GM12875 (cell line): Measurements from ENCODE around the gene ZBTB7C.

Source experiments
- H3K4me3 ChIP-seq: one replicate; pipeline ENCODE4 v1.5.1; 2011; ENCODE audit warnings: low read depth, low read length, control low read depth
- CTCF ChIP-seq: IDR thresholded peaks from 2 replicates; pipeline ENCODE4 v1.5.1; 2011; ENCODE audit warnings: low read depth, mild to moderate bottlenecking, control low read depth, inconsistent platforms, low read length, moderate library complexity, borderline replicate concordance; ENCODE audit not compliant: insufficient read depth

Gene ZBTB7C

DNA sequence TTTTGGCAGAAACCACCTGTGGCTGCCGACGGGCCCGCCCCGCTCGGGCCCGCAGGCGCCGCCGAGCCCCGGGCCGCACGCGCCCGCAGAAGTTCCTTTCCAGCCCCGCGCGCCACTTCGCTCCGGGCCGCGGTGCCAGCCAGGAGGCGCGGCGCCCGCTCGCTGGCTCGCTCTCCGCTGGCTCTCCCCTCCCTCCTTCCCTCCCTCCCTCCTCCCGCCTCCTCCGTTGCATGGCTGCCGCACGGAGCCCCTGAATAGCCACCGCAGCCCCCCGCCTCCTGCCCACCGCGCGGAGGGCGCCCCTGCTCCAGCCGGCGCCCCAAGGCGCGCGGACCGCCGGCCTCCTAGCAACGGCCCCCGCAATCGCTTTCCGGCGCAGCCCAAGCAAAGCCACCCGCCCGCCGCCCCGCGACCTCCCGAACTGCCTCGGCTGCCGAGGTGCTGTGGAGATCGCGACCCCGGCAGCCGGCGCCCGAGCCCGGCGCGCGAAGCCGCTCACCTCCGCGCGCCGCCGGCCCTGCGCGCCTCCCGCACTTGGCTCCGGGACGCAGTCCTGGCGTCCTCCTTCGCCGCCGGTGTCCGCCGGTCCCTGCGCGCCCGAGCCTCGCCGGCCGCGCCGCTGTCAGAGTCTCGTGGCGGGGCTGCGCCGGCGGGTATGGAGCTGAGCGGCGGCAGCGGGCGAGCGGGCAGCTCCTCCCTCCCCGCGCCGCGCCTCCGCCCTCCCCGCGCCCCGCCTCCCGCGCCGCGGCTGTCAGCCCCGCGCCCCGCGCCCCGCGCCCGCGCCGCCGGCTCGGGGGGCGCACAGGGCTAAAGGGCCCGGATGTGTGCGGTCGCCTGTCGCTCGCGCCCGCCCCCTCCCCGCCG is at the start of gene ZBTB7C:
Gene ZBTB7C, minus strand, starts transcription at position 657 of the 864 bp plus-strand sequence.
- no peak for TF ChIP-seq CTCF
- H3K4me3 ChIP-seq: peak within 1 kb of the TSS; percentile 53

GRCh38 chr18:48456838-48457237 is 47.7 kb upstream of the ZBTB7C start:
- TF ChIP-seq CTCF: no peak
- H3K4me3 ChIP-seq: no peak overlapping the region

GRCh38 chr18:48455555-48456478 is 46.6 kb upstream of the ZBTB7C start:
- no peak for TF ChIP-seq CTCF
- no peak overlapping the region for H3K4me3 ChIP-seq

GRCh38 chr18:48454261-48454757 is 45.1 kb upstream of the ZBTB7C start:
- H3K4me3 ChIP-seq: no peak overlapping the region
- no peak for TF ChIP-seq CTCF

- TF ChIP-seq CTCF: no peak
- no peak overlapping the region for H3K4me3 ChIP-seq
Observed at GRCh38 chr18:48453330-48454066, 44.3 kb upstream of the ZBTB7C start.

DNA sequence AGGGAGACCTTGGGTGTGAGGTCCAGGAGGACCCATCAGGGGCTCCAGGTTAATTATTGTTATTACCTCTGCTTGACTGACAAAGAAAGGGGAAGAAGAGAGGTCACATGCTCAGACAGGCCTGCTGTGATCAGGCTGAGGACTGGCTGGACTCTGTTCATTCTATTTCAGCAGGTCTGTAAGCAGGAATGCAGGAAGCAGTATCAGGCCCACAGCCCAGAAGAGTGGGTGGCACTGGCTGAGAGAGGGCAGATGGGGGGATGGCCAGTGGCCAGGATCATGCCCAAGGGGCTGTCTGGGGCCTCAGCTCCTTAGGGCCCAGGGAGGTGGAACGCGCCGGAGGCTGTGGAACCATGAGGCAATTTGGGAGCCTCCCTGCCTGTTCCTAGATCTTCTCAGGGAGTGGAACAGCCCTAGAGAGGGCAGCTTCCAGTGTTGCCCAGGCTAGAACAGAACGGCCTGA is 43.7 kb upstream of the ZBTB7C start:
- no peak for TF ChIP-seq CTCF
- no peak overlapping the region for H3K4me3 ChIP-seq
